GM20000 (cell line): ENCODE results near the gene CAPN11.

Source experiments
- DNase-seq: peaks from one replicate; pipeline ENCODE4 v3.0.0; 2012; ENCODE audit warnings: low spot score
- TF ChIP-seq, protein P1 (sequence below): IDR thresholded peaks from 2 replicates; pipeline ENCODE4 v1.5.1; 2012; ENCODE audit warnings: mild to moderate bottlenecking, control low read depth; ENCODE audit errors: extremely low read depth, missing control alignments

CAPN11 gene

DNA sequence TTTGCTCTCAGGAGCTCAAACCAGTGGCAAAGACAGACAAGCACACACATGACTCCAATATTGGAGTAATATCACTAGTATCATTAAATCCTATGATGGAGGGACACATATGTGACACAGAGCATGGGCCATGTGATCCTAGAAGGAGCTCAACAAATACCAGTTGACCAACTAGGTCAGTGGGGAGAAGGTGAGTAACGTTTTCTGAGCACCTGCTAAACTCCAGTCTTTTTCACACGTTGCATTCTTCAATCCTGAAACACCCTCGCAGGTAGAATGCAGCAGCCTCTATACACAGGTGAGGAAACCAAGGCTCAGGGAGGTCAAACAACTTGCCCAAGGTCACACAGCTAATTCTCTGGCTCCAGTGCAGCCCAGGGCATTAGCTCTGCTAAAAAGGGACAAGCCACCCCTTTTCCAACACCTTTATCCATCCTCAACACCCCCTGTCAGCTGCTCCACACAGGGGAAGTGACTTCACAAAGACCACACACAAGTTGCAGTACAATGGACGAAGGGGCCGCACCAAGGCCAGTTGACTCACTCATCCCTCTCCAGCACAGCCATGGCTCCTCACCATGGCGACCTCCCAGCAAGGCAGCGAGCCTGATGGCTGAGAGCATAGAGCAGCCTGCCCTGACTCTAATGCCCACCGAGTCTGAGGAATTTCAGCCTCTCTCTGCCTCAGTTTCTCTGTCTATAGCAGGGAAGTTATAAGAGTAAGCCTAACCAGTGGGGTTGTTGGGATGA is 4.4 kb downstream of the CAPN11 start:
- TF ChIP-seq, protein P1, sequence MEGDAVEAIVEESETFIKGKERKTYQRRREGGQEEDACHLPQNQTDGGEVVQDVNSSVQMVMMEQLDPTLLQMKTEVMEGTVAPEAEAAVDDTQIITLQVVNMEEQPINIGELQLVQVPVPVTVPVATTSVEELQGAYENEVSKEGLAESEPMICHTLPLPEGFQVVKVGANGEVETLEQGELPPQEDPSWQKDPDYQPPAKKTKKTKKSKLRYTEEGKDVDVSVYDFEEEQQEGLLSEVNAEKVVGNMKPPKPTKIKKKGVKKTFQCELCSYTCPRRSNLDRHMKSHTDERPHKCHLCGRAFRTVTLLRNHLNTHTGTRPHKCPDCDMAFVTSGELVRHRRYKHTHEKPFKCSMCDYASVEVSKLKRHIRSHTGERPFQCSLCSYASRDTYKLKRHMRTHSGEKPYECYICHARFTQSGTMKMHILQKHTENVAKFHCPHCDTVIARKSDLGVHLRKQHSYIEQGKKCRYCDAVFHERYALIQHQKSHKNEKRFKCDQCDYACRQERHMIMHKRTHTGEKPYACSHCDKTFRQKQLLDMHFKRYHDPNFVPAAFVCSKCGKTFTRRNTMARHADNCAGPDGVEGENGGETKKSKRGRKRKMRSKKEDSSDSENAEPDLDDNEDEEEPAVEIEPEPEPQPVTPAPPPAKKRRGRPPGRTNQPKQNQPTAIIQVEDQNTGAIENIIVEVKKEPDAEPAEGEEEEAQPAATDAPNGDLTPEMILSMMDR: no peak
- no peak for DNase-seq

DNA sequence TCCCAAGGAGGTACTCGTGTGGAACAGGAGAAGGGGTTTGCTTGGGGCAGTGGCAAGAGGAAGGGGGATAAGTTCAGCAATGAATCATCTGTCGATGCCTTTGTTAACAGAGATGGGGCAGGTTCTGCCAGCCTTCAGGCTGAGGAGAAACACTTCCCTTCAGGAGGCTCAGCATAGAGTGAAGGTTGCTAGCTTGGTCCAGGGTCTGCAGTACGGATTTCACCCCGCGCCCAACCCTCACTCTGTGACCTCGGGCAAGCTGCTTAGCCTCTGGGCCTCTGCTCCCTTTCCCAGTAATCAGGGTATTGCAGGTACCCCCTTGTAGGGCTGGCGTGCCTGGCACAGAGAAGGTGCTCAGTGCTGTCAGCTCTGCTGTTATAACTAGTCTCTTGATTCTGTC is 7.5 kb downstream of the CAPN11 start:
- TF ChIP-seq, protein P1: no peak
- DNase-seq: no peak

DNA sequence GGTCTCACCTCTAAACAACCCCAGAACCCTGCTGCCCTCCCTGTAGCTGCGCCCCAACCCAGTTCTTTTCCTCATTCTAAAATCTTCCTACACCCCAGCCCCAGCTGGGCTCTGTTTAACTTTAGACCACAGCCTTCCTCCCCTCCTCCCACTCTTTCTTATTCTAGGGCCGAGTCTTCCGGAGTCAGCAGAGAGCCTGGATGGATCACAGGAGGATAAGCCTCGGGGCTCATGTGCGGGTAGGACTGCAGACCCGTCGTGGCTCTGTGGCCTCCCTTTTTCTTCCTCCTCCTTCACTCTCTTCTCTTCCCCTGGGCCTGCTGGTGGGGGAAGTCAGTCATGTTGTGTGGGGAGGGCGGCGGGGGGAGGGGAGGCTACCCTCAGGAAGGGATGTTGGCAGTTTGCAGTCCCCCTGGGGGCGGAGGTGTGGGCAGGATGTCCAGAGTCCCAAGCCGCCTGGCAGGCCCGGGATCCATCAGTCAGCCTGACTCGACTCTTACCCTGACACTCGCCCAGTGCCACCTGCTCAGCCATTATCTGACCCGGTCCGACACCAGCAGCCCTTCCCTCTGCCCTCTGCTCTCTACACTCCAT is 8.1 kb downstream of the CAPN11 start:
- no peak for DNase-seq
- TF ChIP-seq, protein P1: no peak

DNA sequence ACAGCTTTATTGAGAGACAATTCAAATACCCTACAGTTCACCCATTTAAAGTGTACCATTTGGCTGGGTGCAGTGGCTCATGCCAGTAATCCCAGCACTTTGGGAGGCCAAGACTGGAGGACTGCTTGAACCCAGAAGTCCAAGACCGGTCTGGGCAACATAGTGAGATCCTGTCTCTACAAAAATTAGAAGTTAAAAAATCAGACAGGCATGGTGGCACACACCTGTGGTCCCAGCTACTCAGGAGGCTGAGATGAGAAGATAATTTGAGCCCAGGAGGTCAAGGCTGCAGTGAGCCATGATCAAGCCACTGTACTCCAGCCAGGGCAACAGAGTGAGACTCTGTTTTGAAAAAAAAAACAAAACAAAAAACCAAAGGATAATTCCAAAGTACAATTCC is 8.9 kb downstream of the CAPN11 start:
- TF ChIP-seq, protein P1: no peak
- DNase-seq: no peak

DNA sequence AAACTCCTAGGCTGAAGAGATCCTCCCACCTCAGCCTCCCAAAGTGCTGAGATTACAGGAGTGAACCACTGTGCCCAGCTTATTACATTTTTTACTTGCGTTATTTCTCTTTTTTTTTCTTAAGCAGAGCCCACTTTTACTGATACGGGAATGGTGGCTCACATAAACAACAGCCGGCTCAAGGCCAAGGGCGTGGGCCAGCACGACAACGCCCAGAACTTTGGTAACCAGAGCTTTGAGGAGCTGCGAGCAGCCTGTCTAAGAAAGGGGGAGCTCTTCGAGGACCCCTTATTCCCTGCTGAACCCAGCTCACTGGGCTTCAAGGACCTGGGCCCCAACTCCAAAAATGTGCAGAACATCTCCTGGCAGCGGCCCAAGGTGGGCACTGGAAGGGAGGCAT is 10.5 kb downstream of the CAPN11 start:
- TF ChIP-seq, protein P1: no peak
- no peak for DNase-seq

DNA sequence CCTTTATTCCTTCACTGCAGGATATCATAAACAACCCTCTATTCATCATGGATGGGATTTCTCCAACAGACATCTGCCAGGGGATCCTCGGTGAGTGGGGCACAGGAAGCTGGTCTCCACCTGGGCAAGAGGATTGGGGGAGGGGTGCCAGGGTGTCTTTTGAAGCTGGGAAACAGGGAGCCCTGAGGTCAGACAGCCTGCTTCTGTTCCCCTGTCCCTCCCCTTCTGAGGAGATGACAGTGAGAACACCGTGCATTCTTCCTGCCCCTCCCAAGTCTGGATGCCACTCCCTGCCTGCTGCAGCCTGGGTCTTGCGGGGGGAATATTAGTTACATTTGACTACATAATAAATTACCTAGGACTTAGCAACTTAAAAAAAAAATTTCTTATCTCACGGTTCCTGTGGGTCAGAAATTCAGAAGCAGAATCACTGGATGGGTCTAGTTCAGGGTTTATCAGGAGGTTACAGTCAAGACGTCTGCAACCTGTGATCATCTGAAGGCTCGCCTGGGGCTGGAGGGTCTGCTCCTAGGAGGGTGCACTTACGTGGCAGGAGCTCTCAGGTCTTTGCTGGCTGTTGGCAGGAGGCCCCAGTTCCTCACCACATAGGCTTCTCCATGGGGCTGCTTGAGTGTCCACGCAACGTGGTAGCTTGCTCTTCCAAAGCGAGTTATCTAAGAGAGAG is 11.4 kb downstream of the CAPN11 start:
- TF ChIP-seq, protein P1: no peak
- no peak for DNase-seq

DNA sequence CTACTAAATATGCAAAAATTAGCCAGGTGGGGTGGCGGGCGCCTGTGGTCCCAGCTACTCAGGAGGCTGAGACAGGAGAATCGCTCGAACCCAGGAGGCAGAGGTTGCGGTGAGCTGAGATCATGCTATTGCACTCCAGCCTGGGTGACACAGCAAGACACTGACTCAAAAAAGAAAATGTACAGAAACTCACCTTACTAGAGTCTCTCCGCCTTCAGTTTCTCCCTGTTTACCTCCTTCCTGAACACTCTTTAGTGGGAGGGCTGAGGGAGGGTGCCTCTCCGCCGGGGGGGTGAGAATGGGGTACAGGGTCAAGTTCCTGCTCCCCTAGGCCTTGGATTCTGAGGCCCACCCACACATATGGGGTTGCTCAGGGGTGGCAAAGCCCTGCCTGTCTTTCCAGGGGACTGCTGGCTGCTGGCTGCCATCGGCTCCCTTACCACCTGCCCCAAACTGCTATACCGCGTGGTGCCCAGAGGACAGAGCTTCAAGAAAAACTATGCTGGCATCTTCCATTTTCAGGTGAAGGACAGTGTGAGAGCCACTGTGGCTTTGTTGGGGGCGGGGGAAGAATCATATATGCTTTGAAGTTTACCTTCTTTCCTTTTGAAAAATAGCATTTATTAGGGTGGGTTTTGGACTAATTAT is 13.4 kb downstream of the CAPN11 start:
- TF ChIP-seq, protein P1: no peak

More for the DNA sequence above, 13.4 kb downstream of the CAPN11 start:
- DNase-seq: no peak
